Smooth muscle cell (in vitro differentiated cells): Measurements from ENCODE around the gene EGFR. TPM values are rescaled to one million over a fixed set of nuclear protein-coding genes. Genes with fewer than 3 reads are reported as not detected.

Experiments used
- DNase-seq: peaks from one replicate; lab custom pipeline; 2025; ENCODE audit not compliant: unreplicated experiment; lab: John Stamatoyannopoulos, UW
- H2AFZ ChIP-seq: fragments of 200-600 bp; sonication (generic); 2 replicates; pipeline ENCODE4 v1.6.0; 2016; ENCODE audit warnings: antibody characterized with exemption, low read depth, mild to moderate bottlenecking
- H3F3A ChIP-seq: fragments of 200-600 bp; sonication (generic); 2 replicates; pipeline ENCODE4 v1.6.0; 2017; ENCODE audit warnings: antibody characterized with exemption, low read depth
- H3K27ac ChIP-seq: fragments of 200-600 bp; sonication (generic); 2 replicates; pipeline ENCODE4 v1.5.1; 2016; ENCODE audit warnings: low read depth, mild to moderate bottlenecking
- H3K27me3 ChIP-seq: fragments of 200-600 bp; sonication (generic); 2 replicates; pipeline ENCODE4 v1.6.1; 2016; ENCODE audit warnings: low read depth, mild to moderate bottlenecking
- H3K36me3 ChIP-seq: fragments of 200-600 bp; sonication (generic); 2 replicates; pipeline ENCODE4 v1.5.1; 2016; ENCODE audit warnings: low read depth
- H3K4me1 ChIP-seq: fragments of 200-600 bp; sonication (generic); 2 replicates; pipeline ENCODE4 v1.5.1; 2016; ENCODE audit warnings: low read depth
- H3K4me2 ChIP-seq: fragments of 200-600 bp; sonication (generic); 2 replicates; pipeline ENCODE4 v1.6.0; 2016; ENCODE audit warnings: mild to moderate bottlenecking
- H3K4me3 ChIP-seq: fragments of 200-600 bp; sonication (generic); 2 replicates; pipeline ENCODE4 v1.5.1; 2016; ENCODE audit warnings: mild to moderate bottlenecking
- H3K79me2 ChIP-seq: fragments of 200-600 bp; sonication (generic); 2 replicates; pipeline ENCODE4 v1.6.0; 2016; ENCODE audit warnings: low read depth, mild to moderate bottlenecking
- H3K9ac ChIP-seq: fragments of 200-600 bp; sonication (generic); 2 replicates; pipeline ENCODE4 v1.6.0; 2016; ENCODE audit warnings: low read depth
- H3K9me3 ChIP-seq: fragments of 200-600 bp; sonication (generic); replicated peaks from 2 replicates; pipeline ENCODE4 v1.5.1; 2016; ENCODE audit warnings: low read depth
- H4K20me1 ChIP-seq: fragments of 200-600 bp; sonication (generic); 2 replicates; pipeline ENCODE4 v1.6.0; 2016; ENCODE audit warnings: low read depth
- whole genome bisulfite sequencing: methylation state at CpG from one replicate; pipeline ENCODE4 v1.1.7; 2016; ENCODE audit warnings: low lambda C conversion rate; 5-methylcytosine and 5-hydroxymethylcytosine counted together
- polyA plus RNA-seq: library from polyadenylated mRNA; unstranded; fragments of >200 nt; fragmentation: Nextera tagmentation; extraction: Ambion mirVana; gene quantifications from 2 replicates; pipeline ENCODE4 v1.2.1, GENCODE V29; 2016
- total RNA-seq: library from RNA; depleted of rRNA; stranded (reverse); fragments of >200 nt; gene quantifications from 2 replicates; pipeline ENCODE4 v1.2.3, GENCODE V29; 2014
- TF ChIP-seq, protein P1 (sequence below): fragments of 200-600 bp; sonication (generic); IDR thresholded peaks from 2 replicates; pipeline ENCODE4 v1.5.1; 2017; ENCODE audit warnings: borderline replicate concordance, mild to moderate bottlenecking, antibody characterized with exemption; ENCODE audit not compliant: insufficient read depth, poor library complexity, severe bottlenecking

EGFR gene
- total and polyA plus RNA-seq, 2 experiments from 2014 or later, result 9.0 to 31.1 TPM

DNA sequence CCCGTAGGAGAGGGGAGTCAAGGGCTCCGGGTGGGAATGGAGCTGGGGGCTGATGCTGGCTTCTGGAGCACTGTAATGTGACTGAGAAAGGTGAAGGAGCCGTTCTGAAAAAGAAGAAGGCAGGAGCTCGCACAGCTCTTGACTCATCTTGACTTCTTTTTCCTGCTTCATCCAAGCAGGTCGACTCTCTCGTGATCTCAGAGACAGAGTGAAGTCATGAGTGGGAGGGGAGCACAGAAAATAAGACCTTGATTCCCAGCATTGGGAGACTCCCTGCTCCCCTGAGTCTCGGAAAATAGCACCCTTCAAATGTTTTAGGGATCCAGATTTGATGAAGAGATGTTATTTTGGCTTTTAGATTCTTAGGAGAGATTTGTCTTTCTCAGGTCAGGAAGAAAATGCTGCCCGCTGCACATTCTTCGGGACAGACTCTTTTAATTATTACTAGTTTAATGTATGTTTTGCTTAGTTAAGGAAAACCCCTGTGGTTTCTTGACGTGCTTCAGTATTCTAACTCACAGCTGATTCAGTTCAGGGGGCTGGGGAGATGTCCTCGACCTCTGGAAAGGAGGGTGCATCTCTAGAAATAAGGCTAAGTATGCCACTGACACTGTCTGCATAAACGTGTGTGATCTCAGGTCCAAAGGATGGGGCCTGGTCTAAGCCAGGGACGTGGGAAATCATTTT, 34.1 kb downstream of the EGFR start:
- Histone ChIP-seq H3K36me3 (no peaks in the 10 kb centered on the region), H3K9me3 (no peaks in the 10 kb centered on the region), H3K4me2 (peak overlapping the region; percentile 68), H3K4me1 (peaks cover 3% of the 10 kb centered on the region), H3K27ac (peak overlapping the region; percentile 94), H4K20me1 (no peaks in the 10 kb centered on the region), H3K27me3 (no peaks in the 10 kb centered on the region), H3F3A (peaks cover 4% of the 10 kb centered on the region), H3K9ac (peak overlapping the region; percentile 75), H2AFZ (no peak overlapping the region), H3K79me2 (peaks cover 29% of the 10 kb centered on the region), H3K4me3 (no peak overlapping the region)
- 60% methylated on average over 13 of the region's 13 CpGs for WGBS
- TF ChIP-seq, protein P1, sequence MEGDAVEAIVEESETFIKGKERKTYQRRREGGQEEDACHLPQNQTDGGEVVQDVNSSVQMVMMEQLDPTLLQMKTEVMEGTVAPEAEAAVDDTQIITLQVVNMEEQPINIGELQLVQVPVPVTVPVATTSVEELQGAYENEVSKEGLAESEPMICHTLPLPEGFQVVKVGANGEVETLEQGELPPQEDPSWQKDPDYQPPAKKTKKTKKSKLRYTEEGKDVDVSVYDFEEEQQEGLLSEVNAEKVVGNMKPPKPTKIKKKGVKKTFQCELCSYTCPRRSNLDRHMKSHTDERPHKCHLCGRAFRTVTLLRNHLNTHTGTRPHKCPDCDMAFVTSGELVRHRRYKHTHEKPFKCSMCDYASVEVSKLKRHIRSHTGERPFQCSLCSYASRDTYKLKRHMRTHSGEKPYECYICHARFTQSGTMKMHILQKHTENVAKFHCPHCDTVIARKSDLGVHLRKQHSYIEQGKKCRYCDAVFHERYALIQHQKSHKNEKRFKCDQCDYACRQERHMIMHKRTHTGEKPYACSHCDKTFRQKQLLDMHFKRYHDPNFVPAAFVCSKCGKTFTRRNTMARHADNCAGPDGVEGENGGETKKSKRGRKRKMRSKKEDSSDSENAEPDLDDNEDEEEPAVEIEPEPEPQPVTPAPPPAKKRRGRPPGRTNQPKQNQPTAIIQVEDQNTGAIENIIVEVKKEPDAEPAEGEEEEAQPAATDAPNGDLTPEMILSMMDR, result no peak
- no peak for DNase-seq

DNA sequence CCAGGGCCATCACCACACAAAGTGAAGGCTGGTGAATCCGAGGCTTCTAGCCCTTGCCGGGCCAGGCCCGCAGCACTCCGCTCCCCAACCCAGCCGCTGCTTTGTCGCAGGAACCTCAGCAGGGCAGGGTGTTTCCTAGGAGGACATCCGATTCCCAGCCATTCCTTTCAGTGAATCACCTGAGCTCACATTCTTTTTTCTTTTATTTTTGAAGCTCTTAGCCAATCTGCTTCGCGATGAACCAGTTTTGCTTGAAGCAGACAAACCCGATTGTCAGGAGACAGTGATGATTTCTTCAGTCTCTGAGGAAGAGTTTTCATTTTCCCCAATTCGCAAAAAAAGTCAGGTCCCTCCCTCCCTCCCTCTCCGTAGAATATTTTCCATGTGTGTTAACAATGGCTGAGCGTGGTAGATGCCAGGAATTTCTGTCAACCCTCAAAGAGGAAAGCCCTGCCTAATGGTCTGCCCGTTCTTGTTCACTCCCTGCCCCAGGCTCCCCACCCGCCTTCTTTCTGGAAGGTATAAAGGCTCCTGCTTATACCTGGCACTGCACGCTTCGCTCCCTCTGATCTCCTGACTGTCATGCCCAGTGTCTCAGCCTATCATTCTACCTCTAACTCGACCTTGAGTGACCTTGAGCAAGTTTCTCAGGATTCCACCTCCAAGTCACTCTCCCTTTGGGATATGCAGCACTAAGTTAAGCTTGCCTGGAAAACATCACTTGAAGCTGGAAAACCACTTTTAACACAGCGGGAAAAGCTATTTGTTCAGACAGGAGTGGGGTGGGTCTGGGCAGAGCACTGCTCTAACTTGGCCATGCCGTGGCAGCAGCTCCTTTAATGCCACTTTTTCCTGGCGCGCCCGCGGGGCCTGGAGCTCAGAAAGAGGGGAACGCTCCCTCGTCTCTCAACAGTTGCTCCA, 35.1 kb downstream of the EGFR start:
- Histone ChIP-seq H2AFZ (no peak overlapping the region), H3K4me2 (peak overlapping the region; percentile 68), H3K27me3 (no peaks in the 10 kb centered on the region), H3K79me2 (peaks cover 35% of the 10 kb centered on the region), H3K4me3 (no peak overlapping the region), H3K4me1 (peaks cover 3% of the 10 kb centered on the region), H3K9me3 (no peaks in the 10 kb centered on the region), H3K9ac (peak overlapping the region; percentile 75), H3K36me3 (no peaks in the 10 kb centered on the region), H3K27ac (peak overlapping the region; percentile 94), H4K20me1 (no peaks in the 10 kb centered on the region), H3F3A (peaks cover 4% of the 10 kb centered on the region)
- TF ChIP-seq, protein P1, result no peak
- DNase-seq, result no peak
- 74% methylated on average over 26 of the region's 26 CpGs for WGBS

DNA sequence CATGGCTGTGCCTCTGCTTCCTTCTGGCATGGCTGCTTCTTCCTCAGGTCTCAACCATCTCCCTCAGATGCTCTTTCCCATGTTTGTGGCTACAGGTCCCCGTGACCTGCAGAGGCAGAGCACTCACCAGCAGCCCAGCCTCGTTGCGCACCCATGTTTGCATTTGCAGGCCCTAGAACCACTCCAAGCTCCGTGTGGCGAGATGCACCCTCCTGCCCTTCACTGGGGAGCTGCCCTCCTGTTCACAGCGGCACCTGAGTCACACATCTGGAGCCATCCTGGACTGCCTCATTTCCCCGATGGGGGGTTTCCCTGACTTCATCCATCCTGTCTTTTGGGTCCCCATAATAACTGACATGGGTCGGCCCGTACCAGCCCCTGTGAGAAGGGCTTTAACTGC, 35.9 kb downstream of the EGFR start:
- peak overlapping the region; percentile 94 for H3K27ac ChIP-seq
- H3F3A ChIP-seq, result peaks cover 4% of the 10 kb centered on the region
- H3K79me2 ChIP-seq, result peaks cover 37% of the 10 kb centered on the region
- H3K36me3 ChIP-seq, result no peaks in the 10 kb centered on the region
- peak overlapping the region; percentile 23 for H3K4me2 ChIP-seq
- TF ChIP-seq, protein P1, result no peak
- no peak overlapping the region for H3K9ac ChIP-seq
- no peak overlapping the region for H2AFZ ChIP-seq
- H3K4me1 ChIP-seq, result peaks cover 3% of the 10 kb centered on the region
- H4K20me1 ChIP-seq, result no peaks in the 10 kb centered on the region
- no peak overlapping the region for H3K4me3 ChIP-seq
- WGBS, result 95% methylated on average over 9 of the region's 9 CpGs
- no peaks in the 10 kb centered on the region for H3K27me3 ChIP-seq
- no peak for DNase-seq
- H3K9me3 ChIP-seq, result no peaks in the 10 kb centered on the region
